Lung (tissue), 12 donors: ENCODE results near the gene RSBN1. TPM values are rescaled to one million over a fixed set of nuclear protein-coding genes. Genes with fewer than 3 reads are reported as not detected.
"Not testable (repeated sequence)": the region's sequence is repeated elsewhere in the genome, so short reads cannot be mapped to it uniquely, and the experiment has no call there.

Experiments used
- ATAC-seq: fragments of 200-7000 bp; cut with Tn5 transposase; one replicate; pipeline ENCODE4 v1.9.1; 2020; ENCODE audit warnings: moderate number of reproducible peaks; ENCODE audit not compliant: insufficient read depth, low FRiP score
- DNase-seq, 3 donors: peaks; one replicate each; pipeline ENCODE4 v3.0.0-alpha.2; 2013 to 2017
- H3K27ac ChIP-seq, 2 donors: one replicate each; pipeline ENCODE4 v1.5.1; 2013; ENCODE audit warnings: mild to moderate bottlenecking in 2 of 2, moderate library complexity in 2 of 2, control low read depth in 1 of 2, inconsistent platforms in 1 of 2, low read depth in 1 of 2, low read length in 1 of 2
- H3K27me3 ChIP-seq, 3 donors: one replicate each; pipeline ENCODE4 v1.5.1; 2013; ENCODE audit warnings: low read length in 2 of 3; ENCODE audit not compliant: control insufficient read depth in 3 of 3, insufficient read depth in 3 of 3
- H3K36me3 ChIP-seq, 4 donors: one replicate each; pipeline ENCODE4 v1.5.1; 2013; ENCODE audit warnings: low read length in 4 of 4, mild to moderate bottlenecking in 1 of 4, moderate library complexity in 1 of 4; ENCODE audit not compliant: control insufficient read depth in 4 of 4, insufficient read depth in 4 of 4
- H3K4me1 ChIP-seq, 5 donors: one replicate each; pipeline ENCODE4 v1.5.1; 2013; ENCODE audit warnings: low read length in 5 of 5, mild to moderate bottlenecking in 2 of 5, moderate library complexity in 1 of 5; ENCODE audit not compliant: control insufficient read depth in 5 of 5, insufficient read depth in 5 of 5
- H3K4me3 ChIP-seq: one replicate; pipeline ENCODE4 v1.5.1; 2013; ENCODE audit warnings: mild to moderate bottlenecking, control low read depth, moderate library complexity
- H3K9ac ChIP-seq, 2 donors: one replicate each; pipeline ENCODE4 v1.5.1; 2013; ENCODE audit warnings: low read length in 2 of 2, control low read depth in 1 of 2; ENCODE audit not compliant: insufficient read depth in 1 of 2
- H3K9me3 ChIP-seq, 4 donors: one replicate each; pipeline ENCODE4 v1.5.1; 2013; ENCODE audit warnings: low read length in 3 of 4, mild to moderate bottlenecking in 1 of 4, moderate library complexity in 1 of 4; ENCODE audit not compliant: control insufficient read depth in 4 of 4, insufficient read depth in 3 of 4
- WGBS, 2 donors: extraction: QIAGEN DNeasy Blood & Tissue Kit; methylation state at CpG; one replicate each; pipeline ENCODE4 v1.1.7; 2013; 5-methylcytosine and 5-hydroxymethylcytosine counted together
- polyA plus RNA-seq, 2 donors: library from polyadenylated mRNA; stranded (reverse); fragments of 200-250 nt; gene quantifications; one replicate each; pipeline ENCODE4 v1.2.1, GENCODE V29; 2013
- total RNA-seq, 2 donors: library from RNA; depleted of rRNA in 1 of 2; stranded (reverse); fragments of >200 nt in 1 of 2; gene quantifications; one replicate each; pipeline ENCODE4 v1.2.1, GENCODE V29; 2014 to 2021
- TF ChIP-seq, protein P1 (sequence below): IDR thresholded peaks from 2 replicates; pipeline ENCODE4 v1.5.1; 2012; ENCODE audit warnings: mild to moderate bottlenecking; ENCODE audit errors: control extremely low read depth, extremely low read depth
- donor health status: control.
- donor health status: control.
- donor health status: Bipolar disorder and iron deficiency.
- donor health status: healthy.
- donor health status: DM: yes; HTN: yes; CAD: no.

RSBN1 gene
- total and polyA plus RNA-seq, 4 donors: 4.4 to 39.0 (median 12.5) TPM

DNA sequence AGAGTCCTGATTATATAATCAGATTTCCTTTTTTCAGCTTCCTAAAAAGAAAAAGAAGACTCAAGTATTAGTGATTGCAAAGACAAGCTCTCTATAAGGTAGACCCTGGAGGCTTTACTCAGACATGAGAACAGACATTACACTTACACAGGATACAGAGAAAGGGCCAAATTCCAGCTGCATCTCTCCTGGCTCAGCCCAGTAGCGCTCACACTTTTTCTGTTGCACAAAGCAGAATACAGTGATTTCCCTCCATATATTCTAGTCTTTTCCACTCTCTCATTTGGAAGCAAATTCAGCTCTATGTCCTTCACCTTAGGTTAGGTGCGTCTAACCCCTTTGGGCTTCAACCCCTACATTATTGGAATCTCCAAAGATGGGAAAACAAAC is 44.1 kb upstream of the RSBN1 start:
- H3K9ac ChIP-seq: no peak overlapping the region
- H3K36me3 ChIP-seq: no peaks in the 10 kb centered on the region
- WGBS, 2 donors: 96% methylated on average over 2 of the region's 2 CpGs
- no peaks in the 10 kb centered on the region for H3K27me3 ChIP-seq
- DNase-seq: no peak
- H3K9me3 ChIP-seq: no peaks in the 10 kb centered on the region
- no peaks in the 10 kb centered on the region for H3K4me1 ChIP-seq
- H3K27ac ChIP-seq: no peak overlapping the region
- no peak overlapping the region for H3K4me3 ChIP-seq
- TF ChIP-seq, protein P1, sequence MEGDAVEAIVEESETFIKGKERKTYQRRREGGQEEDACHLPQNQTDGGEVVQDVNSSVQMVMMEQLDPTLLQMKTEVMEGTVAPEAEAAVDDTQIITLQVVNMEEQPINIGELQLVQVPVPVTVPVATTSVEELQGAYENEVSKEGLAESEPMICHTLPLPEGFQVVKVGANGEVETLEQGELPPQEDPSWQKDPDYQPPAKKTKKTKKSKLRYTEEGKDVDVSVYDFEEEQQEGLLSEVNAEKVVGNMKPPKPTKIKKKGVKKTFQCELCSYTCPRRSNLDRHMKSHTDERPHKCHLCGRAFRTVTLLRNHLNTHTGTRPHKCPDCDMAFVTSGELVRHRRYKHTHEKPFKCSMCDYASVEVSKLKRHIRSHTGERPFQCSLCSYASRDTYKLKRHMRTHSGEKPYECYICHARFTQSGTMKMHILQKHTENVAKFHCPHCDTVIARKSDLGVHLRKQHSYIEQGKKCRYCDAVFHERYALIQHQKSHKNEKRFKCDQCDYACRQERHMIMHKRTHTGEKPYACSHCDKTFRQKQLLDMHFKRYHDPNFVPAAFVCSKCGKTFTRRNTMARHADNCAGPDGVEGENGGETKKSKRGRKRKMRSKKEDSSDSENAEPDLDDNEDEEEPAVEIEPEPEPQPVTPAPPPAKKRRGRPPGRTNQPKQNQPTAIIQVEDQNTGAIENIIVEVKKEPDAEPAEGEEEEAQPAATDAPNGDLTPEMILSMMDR: no peak
- ATAC-seq: no peak

DNA sequence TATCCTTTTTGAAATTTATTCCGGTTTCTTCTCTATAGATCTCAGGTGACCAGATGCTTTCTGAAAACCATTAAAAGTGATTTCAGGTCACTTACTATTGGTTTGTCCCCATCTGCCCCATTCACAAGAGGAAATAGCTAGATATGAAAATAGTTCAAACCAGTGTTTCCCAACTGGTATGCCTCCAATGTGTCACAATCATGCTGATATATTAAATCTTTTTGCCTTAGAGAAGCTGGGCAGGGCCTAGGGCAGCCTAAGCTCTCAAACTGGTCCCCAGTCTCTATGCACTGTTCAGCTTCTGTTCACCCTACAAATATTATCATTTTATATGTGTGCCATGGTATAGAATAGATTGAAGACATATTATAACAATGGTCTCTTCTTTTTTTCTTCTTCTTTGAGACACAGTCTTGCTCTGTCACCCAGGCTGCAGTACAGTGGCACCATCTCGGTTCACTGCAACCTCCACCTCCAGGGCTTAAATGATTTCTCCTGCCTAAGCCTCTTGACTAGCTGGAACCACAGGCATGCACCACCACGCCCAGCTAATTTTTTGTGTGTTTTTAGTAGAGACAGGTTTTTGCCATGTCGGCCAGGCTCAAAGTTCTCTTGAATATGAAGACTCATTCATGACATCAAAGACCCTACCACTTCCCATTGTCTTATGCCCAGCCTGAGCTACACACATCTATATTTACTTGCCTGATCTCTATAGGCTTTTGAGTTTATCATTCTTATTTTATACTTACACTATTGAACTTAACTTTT is 43.5 kb upstream of the RSBN1 start:
- H3K27me3 ChIP-seq: no peaks in the 10 kb centered on the region
- H3K4me3 ChIP-seq: no peak overlapping the region
- no peaks in the 10 kb centered on the region for H3K4me1 ChIP-seq
- H3K36me3 ChIP-seq: no peaks in the 10 kb centered on the region
- H3K27ac ChIP-seq: no peak overlapping the region
- TF ChIP-seq, protein P1: no peak
- no peaks in the 10 kb centered on the region for H3K9me3 ChIP-seq
- no peak overlapping the region for H3K9ac ChIP-seq
- no peak for ATAC-seq
- 87 to 98% methylated on average over 4 of the region's 4 CpGs for WGBS, 2 donors
- no peak for DNase-seq

DNA sequence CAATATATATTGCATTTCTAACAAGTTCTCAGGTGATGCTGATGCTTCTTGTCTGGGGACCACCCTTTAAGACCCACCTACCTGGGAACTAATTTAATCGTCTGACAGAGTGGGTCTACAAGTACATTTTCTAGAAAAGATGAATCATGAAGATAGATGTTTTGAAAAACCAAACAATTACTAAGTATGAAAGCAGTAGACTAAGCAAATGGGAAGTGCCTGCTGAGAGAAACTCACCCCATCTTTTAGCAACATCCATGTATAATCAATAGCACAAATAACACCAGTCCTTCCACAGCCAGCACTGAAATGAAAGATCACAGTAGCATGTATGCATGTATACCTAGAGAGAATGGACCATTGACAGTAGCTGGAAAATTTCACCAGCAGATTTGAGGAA is 42.0 kb upstream of the RSBN1 start:
- DNase-seq: no peak
- no peak for ATAC-seq
- H3K9me3 ChIP-seq: no peaks in the 10 kb centered on the region
- TF ChIP-seq, protein P1: no peak
- H3K4me3 ChIP-seq: no peak overlapping the region
- H3K4me1 ChIP-seq: no peaks in the 10 kb centered on the region
- 58 to 97% methylated on average over 1 of the region's 1 CpG for WGBS, 2 donors
- H3K9ac ChIP-seq: no peak overlapping the region
- H3K27me3 ChIP-seq: no peaks in the 10 kb centered on the region
- H3K36me3 ChIP-seq: no peaks in the 10 kb centered on the region
- no peak overlapping the region for H3K27ac ChIP-seq

DNA sequence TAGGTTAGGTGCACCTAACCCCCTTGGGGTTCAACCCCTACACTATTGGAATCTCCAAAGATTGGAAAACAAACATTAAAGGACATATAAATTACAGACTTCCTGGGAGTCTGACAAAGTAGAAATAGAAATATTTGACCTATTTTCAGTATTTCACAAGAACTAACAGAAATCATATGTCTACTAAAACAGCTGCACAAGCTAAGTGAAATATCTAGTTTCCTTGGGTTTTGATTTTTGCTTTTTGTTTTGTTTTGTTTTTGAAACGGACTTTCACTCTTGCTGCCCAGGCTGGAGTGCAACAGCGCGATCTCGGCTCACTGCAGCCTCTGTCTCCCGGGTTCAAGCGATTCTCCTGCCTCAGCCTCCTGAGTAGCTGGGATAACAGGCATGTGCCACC is 40.4 kb upstream of the RSBN1 start:
- 81 to 86% methylated on average over 6 of the region's 6 CpGs for WGBS, 2 donors
- not testable (repeated sequence) for H3K27ac ChIP-seq, DNase-seq, H3K9ac ChIP-seq, H3K4me3 ChIP-seq, H3K27me3 ChIP-seq, H3K9me3 ChIP-seq, H3K4me1 ChIP-seq, ATAC-seq, H3K36me3 ChIP-seq
